GM21619 (cell line): Measurements from ENCODE around the gene COL28A1.

Source experiments
- ATAC-seq: cut with Tn5 transposase; IDR thresholded peaks from one replicate; pipeline ENCODE4 v1.9.1; 2021; ENCODE audit not compliant: unreplicated experiment

The COL28A1 gene

DNA sequence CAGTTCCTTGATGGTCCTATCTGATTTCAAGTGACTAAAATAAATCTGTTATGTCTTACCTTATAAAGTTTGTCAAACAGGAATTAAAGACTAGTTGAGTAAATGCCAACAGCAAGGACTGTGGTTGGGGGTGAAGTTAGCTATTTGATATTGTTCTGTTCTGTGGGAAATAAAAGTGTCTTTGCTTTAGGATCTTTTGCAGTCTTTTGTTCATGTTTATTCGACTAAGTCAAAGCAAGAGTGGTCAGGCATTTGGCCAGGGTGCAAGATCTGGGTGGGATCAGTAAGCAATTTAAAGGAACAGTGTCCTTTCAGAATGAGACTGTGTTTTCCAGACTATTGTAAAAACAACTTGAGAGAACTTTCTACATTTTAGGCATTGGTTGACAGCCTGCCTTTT lies at the start of gene COL28A1:
Gene COL28A1, minus strand, starts transcription at position 183 of the 400 bp plus-strand sequence. CDS start 2,998 bp downstream, outside the sequence.
- ATAC-seq: no peak

DNA sequence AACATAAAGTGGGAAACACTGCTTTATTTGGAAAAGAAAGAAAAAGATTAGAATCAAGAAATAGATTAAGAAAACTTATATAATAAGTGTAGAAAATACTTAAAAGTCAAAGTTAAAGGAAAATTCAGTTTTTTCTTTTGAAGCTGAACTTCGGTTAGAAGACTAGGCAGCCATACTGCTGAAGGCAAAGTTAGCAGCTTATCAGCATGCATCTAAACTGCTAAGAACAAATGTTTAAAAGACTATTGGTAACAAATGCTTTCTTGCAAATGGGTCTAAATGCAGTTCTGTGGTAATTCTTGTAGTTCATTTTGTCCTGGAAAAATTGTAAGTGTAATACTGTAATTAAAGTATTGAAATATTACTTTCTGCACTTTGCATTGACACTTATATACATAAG lies 49.0 kb upstream of the COL28A1 start:
- ATAC-seq: no peak

DNA sequence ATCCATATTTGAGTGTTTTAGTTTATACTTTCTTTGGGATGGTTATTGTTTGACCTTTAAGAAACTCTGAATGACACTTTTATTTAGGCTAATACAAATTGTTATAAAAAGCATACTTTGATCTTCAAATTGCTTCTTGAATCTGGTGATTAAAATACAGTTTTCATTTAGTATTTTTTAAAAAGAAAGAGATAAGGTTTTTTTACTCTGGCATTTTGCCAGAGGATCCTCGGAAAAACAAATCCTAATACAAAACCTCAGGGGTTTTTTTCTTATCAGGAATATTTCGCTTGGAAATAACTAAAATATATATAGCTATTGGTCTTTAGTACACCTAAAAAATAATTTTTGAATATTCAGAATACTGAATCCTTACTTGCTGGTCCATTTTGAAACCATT lies 48.1 kb upstream of the COL28A1 start:
- no peak for ATAC-seq

DNA sequence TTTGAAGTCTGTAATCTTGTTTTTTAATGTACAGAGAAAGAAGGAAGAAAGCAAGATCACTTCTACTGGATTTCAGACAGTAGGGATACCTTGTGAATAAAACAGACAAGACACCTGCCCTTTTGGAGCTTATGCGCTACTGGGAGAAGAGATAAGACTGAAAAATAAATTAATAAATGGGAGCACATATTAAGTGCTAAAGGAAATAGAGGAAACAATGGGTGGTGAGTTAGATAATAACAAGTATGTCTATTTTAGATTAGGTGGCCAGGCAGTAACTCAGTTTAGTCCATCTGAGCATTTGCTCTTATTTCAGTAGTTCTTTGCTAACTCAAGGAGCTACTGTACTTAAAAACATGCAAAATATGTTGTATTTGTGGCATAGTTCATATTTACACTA lies 46.9 kb upstream of the COL28A1 start:
- ATAC-seq: no peak

DNA sequence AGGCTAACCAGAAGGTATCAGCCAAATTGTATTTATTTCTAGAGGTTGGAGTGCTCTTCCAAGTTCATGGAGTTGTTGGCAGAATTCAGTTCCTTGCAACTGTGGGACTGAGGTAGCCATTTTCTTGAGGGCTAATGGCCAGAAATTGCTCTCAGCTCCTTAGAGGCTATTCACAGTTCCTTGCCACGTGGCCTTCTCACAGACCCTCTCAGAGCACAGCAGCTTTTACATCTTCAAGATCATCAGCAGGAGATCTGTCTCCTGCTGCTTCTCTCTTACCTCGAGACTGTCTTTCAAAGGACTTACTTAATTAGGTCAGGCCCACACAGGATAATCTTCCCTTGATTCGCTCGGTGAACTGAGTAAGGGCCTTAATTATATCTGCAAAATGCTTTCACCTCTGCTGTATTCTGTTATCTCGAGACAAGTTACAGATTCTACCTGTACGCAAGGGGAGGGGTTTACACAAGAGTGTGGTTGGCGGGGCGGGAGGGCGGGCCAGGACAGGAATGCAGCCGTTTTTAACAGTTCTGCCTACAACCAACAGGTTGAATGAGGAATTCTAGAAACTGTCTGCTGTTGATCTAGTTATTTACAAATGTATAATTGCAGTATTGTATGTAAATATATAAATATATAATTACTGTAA lies 46.0 kb upstream of the COL28A1 start:
- no peak for ATAC-seq

DNA sequence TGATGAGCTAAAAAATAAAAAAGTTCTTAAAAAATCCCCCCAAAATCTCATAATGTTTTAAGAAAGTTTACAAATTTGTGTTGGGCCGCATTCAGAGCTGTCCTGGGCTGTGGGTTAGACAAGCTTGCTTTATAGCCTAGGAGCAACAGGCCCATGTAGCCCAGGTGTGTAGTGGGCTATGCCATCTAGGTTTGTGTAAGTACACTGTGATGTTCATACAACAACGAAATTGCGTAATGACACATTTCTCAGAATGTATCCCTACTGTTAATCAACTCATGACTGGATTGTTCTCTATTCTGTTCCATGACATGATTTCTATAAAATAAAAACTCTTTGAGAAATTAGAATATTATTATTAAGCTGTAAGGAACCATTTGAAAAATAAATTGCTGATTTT lies 44.0 kb upstream of the COL28A1 start:
- ATAC-seq: no peak

DNA sequence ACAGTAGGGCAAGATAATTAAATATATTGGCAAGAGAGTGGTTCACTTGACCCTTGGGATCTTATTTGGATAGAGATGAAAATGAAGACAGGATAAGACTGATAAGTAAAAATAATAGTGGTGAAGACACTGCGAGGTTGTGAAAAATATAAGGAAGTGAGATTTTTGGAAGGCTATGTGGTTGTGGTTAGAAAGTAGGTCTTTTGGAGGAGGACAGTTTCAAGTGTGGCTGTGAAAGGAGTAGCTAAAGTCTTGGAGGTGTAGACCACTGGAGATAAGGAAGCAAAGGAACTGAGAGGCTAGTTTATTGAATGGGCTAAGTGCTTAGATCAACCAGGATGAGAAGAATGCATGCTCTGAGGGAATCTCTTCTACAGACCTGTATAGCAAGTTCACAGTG lies 42.2 kb upstream of the COL28A1 start:
- ATAC-seq: no peak

DNA sequence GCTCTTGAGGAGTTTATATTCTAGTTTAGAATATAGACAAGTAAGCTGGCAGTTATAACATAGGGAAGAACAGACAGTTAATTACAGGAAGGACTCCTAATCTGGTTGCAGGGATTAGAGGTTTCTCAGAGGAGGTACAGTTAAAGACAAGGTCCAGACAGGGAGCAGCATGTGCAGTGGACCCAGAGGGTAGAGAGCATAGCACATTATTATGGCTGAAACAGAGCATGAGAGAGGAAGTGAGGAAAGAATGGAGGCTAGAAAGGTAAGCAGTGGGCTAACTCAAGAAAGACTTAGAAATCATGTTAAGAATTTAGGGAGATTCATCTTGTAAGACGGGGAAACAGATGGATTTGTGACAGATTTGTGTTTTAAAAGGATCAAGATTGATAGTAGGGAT lies 40.7 kb upstream of the COL28A1 start:
- ATAC-seq: no peak

DNA sequence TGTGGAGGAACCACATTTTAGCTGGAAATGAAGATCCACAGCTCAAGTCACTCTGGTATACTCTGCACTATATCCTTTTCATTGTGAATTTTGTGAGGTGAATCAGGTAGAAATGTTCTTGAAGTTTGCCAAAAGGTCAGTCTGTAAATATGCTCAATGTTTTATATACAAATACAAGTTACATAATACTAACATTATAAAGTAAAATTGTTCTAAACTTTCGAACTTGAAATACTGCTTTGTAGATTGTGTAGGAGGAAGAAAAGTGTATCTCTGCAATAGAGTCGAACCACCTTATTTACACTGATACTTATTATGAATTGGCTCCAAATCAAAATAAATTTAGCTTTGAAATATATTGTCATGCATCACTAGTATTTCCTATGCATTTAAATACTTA lies 38.0 kb upstream of the COL28A1 start:
- ATAC-seq: no peak

DNA sequence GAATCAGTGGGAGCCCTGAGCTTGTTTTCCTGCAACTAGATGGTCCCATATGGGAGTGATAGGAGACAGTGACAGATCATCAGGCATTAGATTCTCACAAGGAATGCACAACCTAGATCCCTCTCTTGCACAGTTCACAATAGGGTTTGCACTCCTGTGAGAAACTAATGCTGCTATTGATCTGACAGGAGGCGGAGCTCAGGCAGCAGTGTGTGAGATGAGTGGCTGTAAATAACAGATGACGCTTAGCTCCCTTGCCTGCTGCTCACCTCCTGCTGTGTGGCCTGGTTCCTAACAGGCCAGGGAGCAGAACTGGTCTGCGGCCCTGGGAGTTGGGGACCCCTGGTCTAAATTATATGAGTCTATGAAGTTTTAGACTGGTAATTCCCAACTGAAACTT lies 34.9 kb upstream of the COL28A1 start:
- ATAC-seq: no peak

DNA sequence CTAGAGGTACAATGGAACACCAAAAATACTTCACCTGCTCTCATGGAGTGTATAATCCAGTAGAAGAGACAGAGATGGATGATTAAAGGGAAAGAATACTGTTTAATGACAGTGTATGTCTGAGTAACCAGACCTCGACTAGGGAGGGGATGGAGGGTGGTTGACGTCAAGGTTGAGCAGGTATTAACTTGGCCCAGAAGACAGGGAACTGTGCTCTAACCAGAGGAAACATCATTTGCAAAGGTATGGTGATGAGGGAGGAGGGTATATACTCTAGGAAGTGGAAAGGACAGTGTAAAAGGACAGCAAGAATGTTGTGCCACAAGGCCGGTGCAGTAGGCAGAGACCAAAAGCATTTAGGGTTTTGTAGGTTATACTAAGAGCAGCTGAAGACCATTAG lies 33.9 kb upstream of the COL28A1 start:
- ATAC-seq: no peak

DNA sequence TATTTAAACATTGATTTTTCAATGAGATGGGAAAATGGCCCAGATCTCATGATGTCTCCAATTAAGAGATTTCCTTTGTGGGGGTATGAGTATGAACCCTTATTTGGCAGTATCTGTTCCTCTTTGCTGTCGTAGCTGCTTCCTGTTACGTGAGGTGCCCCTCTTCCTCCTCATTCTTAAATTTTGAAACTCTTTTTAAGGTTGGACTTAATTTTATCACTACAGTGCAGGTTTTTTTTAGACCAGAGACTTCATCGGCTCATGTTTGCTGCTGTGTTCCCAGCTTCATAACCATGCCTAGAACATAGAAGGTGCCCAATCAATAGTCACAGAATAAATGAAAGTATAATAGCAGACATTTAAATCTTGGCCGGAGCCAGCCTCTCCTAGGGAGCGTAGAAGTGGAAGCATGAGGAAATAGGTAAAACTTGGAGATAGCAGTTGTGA lies 33.4 kb upstream of the COL28A1 start:
- ATAC-seq: peak; percentile 47

DNA sequence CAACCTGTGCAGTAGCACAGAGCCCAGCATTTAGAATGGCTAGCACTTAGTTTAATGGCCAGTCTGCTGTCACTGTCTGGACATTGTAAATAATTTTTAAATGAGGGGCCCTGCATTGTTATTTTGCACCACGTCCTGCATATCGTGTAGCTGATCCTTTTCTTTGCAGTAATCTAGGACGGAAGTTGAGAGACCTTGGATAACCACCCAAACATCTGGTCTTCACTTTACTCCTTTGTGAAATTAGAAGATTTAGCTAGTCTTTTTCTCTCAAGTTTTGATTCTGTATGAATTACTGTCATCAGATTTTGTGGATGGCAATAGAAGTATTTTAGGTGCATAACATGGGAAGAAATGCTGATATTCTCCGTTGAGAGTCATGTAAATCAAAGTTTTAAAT lies 32.9 kb upstream of the COL28A1 start:
- ATAC-seq: no peak

DNA sequence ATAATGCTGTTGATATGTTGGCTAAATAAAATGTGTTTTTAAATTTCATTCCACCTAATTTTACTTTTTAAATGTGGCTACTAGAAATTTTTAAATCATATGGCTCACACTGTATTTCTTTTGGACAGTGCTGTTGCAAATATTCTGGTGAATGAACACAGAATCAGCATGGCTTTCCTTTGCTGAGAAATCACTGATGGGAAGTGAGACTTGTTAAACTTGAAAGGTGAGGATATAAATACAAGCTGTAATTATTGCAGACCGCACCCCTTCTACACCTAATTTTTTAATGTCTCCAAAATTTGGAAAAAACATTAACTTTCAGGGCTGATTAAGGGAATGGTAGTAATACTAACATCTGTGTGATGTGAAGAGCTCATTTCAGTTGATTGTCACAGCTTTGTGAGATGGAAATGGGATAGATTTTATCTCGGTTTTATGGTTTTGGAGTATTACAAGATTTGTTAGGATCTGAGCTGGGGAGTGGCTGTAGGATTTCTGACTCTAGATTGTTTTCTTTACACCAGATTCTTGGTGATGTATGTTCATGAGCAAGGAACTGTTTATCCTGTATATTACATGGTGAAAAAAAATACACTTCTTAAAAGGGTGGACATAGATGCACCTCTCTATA lies 32.3 kb upstream of the COL28A1 start:
- ATAC-seq: no peak

DNA sequence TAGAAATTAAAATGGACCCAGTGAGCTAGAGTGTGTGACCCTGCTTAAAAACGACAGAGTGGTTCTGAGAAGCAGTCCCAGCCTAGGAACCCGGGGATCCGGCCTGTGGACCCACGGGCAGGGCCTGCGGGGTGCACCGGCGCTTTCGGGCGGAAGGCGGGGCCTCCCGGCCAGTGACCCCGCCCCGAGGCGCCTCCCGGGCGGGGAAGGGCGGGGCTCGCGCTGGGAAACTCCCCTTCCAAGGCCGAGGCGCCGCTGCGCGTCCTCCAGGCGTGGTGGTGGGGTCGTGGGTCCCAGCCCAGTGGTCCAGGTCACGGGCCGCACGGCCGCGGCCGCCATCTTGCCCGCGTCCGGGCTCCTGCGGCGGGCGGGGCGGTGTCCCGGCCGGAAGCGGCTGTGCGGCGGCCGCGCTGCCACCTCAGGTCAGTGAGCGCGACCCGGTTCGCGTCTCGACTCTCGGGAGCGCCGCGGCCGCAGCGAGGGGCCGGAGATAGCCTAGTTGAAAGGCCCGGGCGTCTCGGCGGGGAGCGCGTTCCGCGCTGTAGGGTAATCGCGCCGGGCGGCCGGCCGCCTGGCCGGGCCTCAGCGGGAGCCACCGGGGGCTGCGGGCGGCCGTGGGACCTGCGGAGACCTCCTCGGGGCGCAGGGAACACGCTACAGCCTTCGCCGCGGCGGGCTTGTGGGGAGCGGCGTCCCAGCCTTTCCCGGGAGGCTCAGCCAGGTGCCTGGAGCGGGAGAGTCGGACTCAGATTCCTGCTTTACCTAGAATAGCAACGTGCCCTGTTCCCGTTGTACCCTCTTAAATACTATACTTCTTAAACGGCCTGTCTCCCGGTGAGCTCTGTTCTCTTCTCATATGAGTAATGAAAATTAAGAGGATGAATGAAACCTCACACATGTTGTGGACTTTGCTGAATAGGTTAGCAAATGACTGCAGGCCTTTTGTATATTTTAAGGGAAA lies 31.3 kb upstream of the COL28A1 start, which contains the start of gene MIOS:
Gene MIOS, plus strand, starts transcription at position 234 of the 961 bp plus-strand sequence. CDS start 5,592 bp downstream, outside the sequence.
- peak; percentile 70 for ATAC-seq

DNA sequence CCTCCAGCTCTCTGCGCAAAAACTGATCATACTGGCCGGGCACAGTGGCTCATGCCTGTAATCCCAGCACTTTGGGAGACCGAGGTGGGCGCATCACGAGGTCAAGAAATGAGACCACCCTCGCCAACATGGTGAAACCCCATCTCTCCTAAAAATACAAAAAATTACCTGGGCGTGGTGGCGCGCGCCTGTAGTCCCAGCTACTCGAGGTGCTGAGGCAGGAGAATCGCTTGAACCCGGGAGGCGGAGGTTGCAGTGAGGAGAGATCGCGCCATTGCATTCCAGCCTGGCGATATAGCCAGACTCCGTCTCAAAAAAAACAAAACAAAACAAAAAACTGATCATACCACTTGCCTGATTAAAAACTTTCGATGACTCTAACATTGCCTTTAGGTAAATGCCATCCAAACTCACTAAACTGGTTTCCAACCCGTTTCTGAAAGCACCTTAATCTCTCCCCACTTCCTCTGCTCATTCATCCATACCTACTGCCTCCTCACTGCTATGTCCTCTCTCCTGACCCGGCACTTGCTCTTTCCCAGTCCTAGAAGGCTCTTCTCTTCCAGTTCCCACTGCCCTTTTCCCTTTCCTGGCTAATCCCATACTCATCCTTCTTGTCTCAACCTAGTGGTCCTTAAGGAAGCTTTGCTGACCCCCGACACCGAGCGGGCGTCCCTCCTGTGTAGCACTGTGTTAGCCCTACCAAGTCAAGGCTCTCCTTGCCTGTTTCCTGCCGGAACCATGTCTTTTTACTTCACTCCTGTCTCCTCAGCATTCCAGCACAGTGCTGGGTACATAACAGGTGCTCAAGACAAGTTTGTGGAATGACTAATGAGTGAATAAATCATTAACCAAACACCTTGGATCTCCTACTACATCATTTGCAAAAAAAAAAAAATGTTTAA lies 30.3 kb upstream of the COL28A1 start:
- ATAC-seq: peak; percentile 23

DNA sequence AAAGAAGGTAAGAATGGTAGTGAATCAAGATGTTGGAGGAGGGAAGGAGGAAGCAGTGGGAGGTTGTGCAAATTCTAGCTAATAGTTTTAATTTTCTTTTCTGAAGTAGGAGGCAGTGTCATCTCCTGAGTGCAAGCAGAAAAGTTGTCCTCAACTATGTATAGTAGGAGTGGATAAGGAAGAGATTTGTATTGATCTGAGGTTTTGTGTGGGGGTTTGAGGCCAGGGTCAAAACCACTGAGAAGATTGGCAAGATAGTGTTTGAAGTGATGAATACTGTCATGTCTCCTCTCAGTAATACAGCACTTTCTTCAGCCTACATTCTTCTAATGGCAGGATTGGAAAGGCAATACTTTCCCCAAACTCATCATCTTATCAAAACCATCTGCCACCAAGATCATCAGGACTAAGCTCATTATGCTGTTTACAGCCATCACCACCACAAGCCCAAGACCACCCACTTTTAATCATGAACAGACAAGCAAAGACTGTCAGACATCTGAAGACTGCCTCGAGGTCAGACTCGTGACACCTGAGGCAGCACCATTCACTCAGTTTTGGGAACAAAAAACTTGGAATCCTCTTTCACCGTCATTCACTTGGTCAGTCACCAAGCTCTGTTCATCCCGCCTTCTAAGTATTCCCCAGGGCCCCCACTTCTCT lies 29.5 kb upstream of the COL28A1 start:
- no peak for ATAC-seq

DNA sequence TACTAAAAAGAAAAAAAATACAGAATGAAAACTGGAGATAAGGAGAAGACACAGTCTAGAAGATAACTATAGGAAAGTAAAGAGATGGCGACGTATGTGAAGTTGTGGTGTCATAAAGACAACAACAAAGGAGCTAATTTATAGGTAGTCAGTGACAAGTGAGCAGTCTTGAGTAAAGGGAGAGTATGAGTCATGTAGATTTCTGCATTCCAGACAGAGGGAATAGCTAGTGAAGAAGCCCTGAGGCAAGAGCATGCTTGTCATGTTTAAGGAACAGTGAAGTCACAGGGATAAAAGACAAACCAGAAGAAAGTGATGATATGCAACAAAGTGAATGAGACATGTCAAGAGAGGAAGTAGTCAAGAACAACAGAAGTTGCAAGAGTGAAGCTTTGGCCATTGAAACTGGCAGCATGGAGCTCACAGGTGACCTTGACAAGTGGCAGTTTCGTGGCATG lies 28.7 kb upstream of the COL28A1 start:
- ATAC-seq: no peak

DNA sequence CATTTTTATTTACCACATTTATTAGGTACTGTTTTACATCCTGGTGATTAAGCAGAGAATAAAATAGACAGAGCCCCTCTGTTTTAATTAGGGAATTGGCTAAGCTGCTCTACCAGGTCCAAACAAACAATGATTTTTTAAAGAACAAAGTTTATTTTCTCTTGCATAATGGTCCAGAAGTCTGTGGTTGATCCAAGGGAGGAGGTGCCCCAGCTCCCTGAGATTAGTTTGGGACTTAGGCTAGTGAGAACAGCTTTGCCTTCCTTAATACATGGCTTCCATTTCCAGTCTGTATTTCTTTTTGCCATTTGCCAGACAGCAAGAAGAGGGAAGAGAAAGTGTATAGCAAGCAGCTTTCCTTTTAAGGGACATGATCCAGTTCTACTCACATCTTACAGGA lies 28.1 kb upstream of the COL28A1 start:
- no peak for ATAC-seq

DNA sequence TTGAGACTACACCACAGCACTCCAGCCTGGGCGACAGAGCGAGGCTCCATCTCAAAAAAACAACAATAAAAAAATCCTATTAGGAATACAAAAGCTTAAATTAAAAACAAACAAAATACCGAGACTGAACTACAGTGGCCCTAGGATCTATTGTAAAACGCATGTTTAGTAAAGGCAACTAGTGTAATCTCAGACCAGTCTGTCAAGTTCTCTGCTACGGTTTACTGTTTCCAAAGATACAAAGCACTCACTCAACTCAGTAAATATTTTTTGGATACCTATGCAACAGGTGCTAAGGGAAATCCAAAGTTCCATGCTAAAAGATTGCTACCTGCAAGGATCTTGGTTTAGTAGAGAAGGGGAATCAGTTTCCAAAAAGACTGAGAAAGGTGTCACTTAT lies 27.6 kb upstream of the COL28A1 start:
- no peak for ATAC-seq
